HepG2 (cell line): ENCODE measurements around the gene PAFAH1B2. TPM values are rescaled to one million over a fixed set of nuclear protein-coding genes. Genes with fewer than 3 reads are reported as not detected.

Experiments
- ATAC-seq: fragments of 200-7000 bp; cut with Tn5 transposase; 3 replicates; pipeline ENCODE4 v1.9.1; 2020; ENCODE audit warnings: mild to moderate bottlenecking, moderate library complexity
- BruUV-seq: library from RNA; stranded (reverse); fragments of 400-500 nt; replicated peaks from 2 replicates; lab custom pipeline; 2021; lab: Mats Ljungman, UMichigan
- CTCF ChIA-PET: fragments of 300-600 bp; formaldehyde crosslinking; extraction: SDS; loops from one replicate; lab custom pipeline; 2021; ENCODE audit warnings: low total read pairs, inconsistent platforms, low intra/inter-chr PET ratio; lab: Yijun Ruan, JAX
- POLR2A ChIA-PET: fragments of 350-600 bp; sonication (Branson Sonifier 250); formaldehyde crosslinking; loops from one replicate; lab custom pipeline; 2020; ENCODE audit warnings: antibody characterized with exemption, inconsistent platforms; lab: Yijun Ruan, JAX
- DNase-seq: peaks from one replicate; pipeline ENCODE4 v3.0.0-alpha.2; 2015; ENCODE audit warnings: low spot score
- FAIRE-seq: peaks from 3 replicates; lab custom pipeline; 2011; peaks lifted over from hg19 to GRCh38; lab: Jason Lieb, UNC
- H2AFZ ChIP-seq: one replicate; pipeline ENCODE4 v1.6.1; 2011; ENCODE audit warnings: low read length, inconsistent platforms
- H3K27ac ChIP-seq: fragments of 300-600 bp; 3 replicates; pipeline ENCODE4 v1.8.0; 2011; ENCODE audit warnings: mixed run types, mild to moderate bottlenecking, mixed read lengths, low read length, inconsistent platforms; ENCODE audit not compliant: insufficient read depth; ENCODE audit errors: extremely low read length
- H3K27me3 ChIP-seq, 2 experiments: fragments of 200-600 bp in 1 of 2; 2 replicates in 1 of 2; 3 replicates in 1 of 2; pipeline versions ENCODE4 v1.6.0 to v1.8.0; 2011; ENCODE audit warnings: low read length in 2 of 2, mild to moderate bottlenecking in 2 of 2, moderate library complexity in 2 of 2, inconsistent platforms in 1 of 2; ENCODE audit not compliant: insufficient read depth in 2 of 2, control insufficient read depth in 1 of 2
- H3K36me3 ChIP-seq, 2 experiments: fragments of 200-600 bp in 1 of 2; replicated peaks in 1 of 2; 2 replicates in 1 of 2; 3 replicates in 1 of 2; pipeline versions ENCODE4 v1.5.1 to v1.8.0; 2011; ENCODE audit warnings: low read length in 2 of 2, inconsistent platforms in 1 of 2; ENCODE audit not compliant: insufficient read depth in 2 of 2, control insufficient read depth in 1 of 2
- H3K4me1 ChIP-seq: 2 replicates; pipeline ENCODE4 v1.5.1; 2012; ENCODE audit warnings: low read length, inconsistent platforms; ENCODE audit not compliant: insufficient read depth
- H3K4me2 ChIP-seq: 2 replicates; pipeline ENCODE4 v1.6.0; 2011; ENCODE audit warnings: low read depth, low read length, inconsistent platforms
- H3K4me3 ChIP-seq, 3 experiments: fragments of 200-600 bp in 1 of 3; sonication (generic), shearing (Covaris generic) in 1 of 3; replicated peaks in 1 of 3; 2 replicates each; pipeline ENCODE4 v1.5.1; 2011 to 2016; ENCODE audit warnings: low read length in 3 of 3, inconsistent platforms in 2 of 3, low read depth in 2 of 3, mild to moderate bottlenecking in 2 of 3, control low read depth in 1 of 3, mixed read lengths in 1 of 3; ENCODE audit not compliant: insufficient read depth in 1 of 3
- H3K79me2 ChIP-seq: one replicate; pipeline ENCODE4 v1.6.1; 2011; ENCODE audit warnings: low read length, inconsistent platforms; ENCODE audit not compliant: insufficient read depth
- H3K9ac ChIP-seq: 2 replicates; pipeline ENCODE4 v1.6.0; 2011; ENCODE audit warnings: mild to moderate bottlenecking, low read depth, low read length, inconsistent platforms; ENCODE audit not compliant: insufficient read depth
- H3K9me3 ChIP-seq: 2 replicates; pipeline ENCODE4 v1.5.1; 2012; ENCODE audit warnings: mild to moderate bottlenecking, low read length
- H4K20me1 ChIP-seq: 2 replicates; pipeline ENCODE4 v1.6.0; 2011; ENCODE audit warnings: inconsistent platforms, mild to moderate bottlenecking, low read length, moderate library complexity; ENCODE audit not compliant: insufficient read depth
- REL ChIP-seq: sonication (generic); formaldehyde crosslinking; conservative IDR thresholded peaks from 2 replicates; pipeline ENCODE4 v1.8.0; 2022; ENCODE audit warnings: mild to moderate bottlenecking, missing genetic modification reagents, moderate library complexity
- RFX5 ChIP-seq: IDR thresholded peaks from 2 replicates; pipeline ENCODE4 v1.6.1; 2011; ENCODE audit warnings: low read depth, low read length, improper control_type of control experiment
- TRIM24 ChIP-seq: sonication (generic); formaldehyde crosslinking; IDR thresholded peaks from 2 replicates; pipeline ENCODE4 v1.8.0; 2022; ENCODE audit warnings: mild to moderate bottlenecking, missing genetic modification reagents
- ZNF577 ChIP-seq: sonication (generic); formaldehyde crosslinking; IDR thresholded peaks from 2 replicates; pipeline ENCODE4 v1.4.0; 2020; ENCODE audit warnings: mild to moderate bottlenecking, low read depth, missing genetic modification reagents, borderline replicate concordance
- ZNF841 ChIP-seq: sonication (generic); formaldehyde crosslinking; IDR thresholded peaks from 2 replicates; pipeline ENCODE4 v1.8.1; 2023; ENCODE audit warnings: missing genetic modification reagents, borderline replicate concordance
- WGBS: methylation state at CpG from one replicate; pipeline ENCODE4 v1.1.6; 2017; ENCODE audit warnings: low lambda C conversion rate; 5-methylcytosine and 5-hydroxymethylcytosine counted together
- in situ Hi-C: cut with HindIII; loops from 2 replicates; pipeline ENCODE4 v1.10.0; 2017; ENCODE audit warnings: low pct_unique_long_range_greater_than_20kb; ENCODE audit not compliant: extremely low pct_ligation_motif_present
- intact Hi-C: fragments of 100-400 bp; cut with micrococcal nuclease; formaldehyde crosslinking; loops from one replicate; pipeline ENCODE4 v1.10.0; 2022; ENCODE audit not compliant: unreplicated experiment
- polyA plus RNA-seq, 8 experiments: library from polyadenylated mRNA; depleted of rRNA in 3 of 8; stranded (reverse) in 7 of 8; unstranded in 1 of 8; fragments of >200 nt; fragmentation: Illumina TruSeq in 4 of 8; extraction: Trizol in 4 of 8; gene quantifications; 2 replicates each; pipeline versions ENCODE4 v1.2.1 to v1.2.3, GENCODE V29; 2011 to 2016; ENCODE audit warnings: low read depth in 4 of 8, missing spikeins in 1 of 8, mixed read lengths in 1 of 8; ENCODE audit not compliant: insufficient read depth in 1 of 8
- total RNA-seq, 5 experiments: library from RNA; depleted of rRNA; stranded (reverse); fragments of >200 nt; fragmentation: Illumina TruSeq; extraction: Trizol; gene quantifications; 2 replicates each; pipeline ENCODE4 v1.2.3, GENCODE V29; 2016; ENCODE audit warnings: low read depth in 1 of 5
- TF ChIP-seq, protein P1 (sequence below): sonication (generic); formaldehyde crosslinking; IDR thresholded peaks from 2 replicates; pipeline ENCODE4 v1.4.0; 2020; ENCODE audit warnings: mild to moderate bottlenecking, missing genetic modification reagents
- TF ChIP-seq, protein P2 (sequence below): sonication (generic); formaldehyde crosslinking; IDR thresholded peaks from 2 replicates; pipeline ENCODE4 v1.4.0; 2020; ENCODE audit warnings: missing genetic modification reagents, mild to moderate bottlenecking, borderline replicate concordance

The PAFAH1B2 gene
- total and polyA plus RNA-seq, 2 of the 13 experiments (the other 11 are each of a cell fraction or from before 2014, with no cell fraction given), result 28.8 to 104 TPM

DNA sequence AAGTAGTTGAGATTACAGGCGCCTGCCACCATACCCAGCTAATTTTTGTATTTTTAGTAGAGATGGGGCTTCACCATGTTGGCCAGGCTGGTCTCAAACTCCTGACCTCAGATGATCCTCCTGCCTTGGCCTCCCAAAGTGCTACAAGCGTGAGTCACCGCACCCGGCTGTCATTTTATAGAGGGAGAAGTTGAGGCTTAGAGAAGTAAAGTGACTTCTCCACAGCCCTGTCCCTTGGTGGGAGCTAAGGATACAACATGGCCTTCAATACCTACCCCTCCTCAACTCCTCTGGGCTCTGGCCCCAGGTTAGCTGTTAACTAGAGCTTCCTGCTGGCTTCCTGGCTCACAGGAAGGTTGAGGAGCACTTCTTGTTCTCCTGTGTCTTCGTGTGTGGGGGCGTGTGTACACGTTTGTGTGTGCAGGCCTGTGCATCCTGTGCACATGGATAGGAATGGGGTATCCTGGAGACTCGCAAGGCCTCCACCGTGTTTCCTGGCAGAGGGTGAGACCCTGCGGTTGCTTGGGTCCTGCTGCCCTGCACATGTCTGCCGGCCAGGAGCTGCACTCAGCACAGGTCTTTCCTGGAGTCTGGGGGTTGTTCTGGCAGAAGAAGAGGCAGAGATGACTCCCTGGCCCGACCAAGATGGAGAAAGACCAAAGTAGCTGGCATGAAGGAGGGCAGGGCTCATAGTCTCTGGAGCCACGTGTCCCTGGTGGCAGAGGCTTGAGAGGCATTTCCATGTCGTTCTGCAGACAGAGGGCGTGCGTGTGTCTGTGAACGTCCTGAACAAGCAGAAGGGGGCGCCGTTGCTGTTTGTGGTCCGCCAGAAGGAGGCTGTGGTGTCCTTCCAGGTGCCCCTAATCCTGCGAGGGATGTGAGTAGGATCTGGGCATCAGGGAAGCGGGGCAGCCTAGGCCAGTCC, 36.8 kb downstream of the PAFAH1B2 start (continued):
- TF ChIP-seq, protein P1, sequence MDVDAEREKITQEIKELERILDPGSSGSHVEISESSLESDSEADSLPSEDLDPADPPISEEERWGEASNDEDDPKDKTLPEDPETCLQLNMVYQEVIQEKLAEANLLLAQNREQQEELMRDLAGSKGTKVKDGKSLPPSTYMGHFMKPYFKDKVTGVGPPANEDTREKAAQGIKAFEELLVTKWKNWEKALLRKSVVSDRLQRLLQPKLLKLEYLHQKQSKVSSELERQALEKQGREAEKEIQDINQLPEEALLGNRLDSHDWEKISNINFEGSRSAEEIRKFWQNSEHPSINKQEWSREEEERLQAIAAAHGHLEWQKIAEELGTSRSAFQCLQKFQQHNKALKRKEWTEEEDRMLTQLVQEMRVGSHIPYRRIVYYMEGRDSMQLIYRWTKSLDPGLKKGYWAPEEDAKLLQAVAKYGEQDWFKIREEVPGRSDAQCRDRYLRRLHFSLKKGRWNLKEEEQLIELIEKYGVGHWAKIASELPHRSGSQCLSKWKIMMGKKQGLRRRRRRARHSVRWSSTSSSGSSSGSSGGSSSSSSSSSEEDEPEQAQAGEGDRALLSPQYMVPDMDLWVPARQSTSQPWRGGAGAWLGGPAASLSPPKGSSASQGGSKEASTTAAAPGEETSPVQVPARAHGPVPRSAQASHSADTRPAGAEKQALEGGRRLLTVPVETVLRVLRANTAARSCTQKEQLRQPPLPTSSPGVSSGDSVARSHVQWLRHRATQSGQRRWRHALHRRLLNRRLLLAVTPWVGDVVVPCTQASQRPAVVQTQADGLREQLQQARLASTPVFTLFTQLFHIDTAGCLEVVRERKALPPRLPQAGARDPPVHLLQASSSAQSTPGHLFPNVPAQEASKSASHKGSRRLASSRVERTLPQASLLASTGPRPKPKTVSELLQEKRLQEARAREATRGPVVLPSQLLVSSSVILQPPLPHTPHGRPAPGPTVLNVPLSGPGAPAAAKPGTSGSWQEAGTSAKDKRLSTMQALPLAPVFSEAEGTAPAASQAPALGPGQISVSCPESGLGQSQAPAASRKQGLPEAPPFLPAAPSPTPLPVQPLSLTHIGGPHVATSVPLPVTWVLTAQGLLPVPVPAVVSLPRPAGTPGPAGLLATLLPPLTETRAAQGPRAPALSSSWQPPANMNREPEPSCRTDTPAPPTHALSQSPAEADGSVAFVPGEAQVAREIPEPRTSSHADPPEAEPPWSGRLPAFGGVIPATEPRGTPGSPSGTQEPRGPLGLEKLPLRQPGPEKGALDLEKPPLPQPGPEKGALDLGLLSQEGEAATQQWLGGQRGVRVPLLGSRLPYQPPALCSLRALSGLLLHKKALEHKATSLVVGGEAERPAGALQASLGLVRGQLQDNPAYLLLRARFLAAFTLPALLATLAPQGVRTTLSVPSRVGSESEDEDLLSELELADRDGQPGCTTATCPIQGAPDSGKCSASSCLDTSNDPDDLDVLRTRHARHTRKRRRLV, result no peak
- no peak for TF ChIP-seq ZNF577

DNA sequence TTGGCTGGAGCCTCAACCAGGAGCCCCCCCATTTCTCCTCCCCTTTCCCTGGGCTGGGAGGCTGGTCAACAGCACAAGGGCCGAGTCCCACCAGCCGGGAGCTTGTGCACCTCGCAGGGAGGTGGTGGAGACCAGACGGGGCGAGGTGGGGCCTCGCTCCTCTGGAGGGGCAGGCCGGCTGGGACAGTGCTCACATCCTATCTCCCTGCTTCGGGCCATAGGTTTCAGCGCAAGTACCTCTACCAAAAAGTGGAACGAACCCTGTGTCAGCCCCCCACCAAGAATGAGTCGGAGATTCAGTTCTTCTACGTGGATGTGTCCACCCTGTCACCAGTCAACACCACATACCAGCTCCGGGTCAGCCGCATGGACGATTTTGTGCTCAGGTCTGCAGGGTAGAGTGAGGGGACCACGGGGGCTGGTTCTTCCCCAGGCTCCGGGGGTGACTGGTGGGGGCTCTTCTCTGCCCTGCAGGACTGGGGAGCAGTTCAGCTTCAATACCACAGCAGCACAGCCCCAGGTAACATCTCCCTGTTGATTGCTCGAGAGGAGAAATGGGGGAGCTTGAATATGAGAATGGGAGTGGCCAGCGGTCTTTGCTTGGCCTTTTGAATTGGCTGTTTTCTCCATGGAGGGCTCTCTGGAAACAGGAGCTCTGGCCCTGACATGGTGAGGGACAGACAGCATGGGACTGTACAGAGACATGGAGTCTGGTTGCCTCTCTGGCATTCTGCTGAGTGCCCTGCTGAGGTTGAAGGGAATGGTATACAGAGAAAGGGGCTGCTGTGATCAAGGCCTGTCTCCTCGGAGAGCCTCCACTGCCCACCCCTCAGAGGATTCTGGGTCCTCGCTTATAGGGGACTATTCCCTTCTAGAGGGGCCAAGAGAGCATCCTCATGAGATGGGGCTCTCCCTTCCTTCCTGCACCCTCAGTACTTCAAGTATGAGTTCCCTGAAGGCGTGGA, 37.8 kb downstream of the PAFAH1B2 start:
- in situ Hi-C loops (loop anchor here (5.0 kb wide), 1 partner anchor 40 kb away; no protein-coding TSS in a partner anchor), intact Hi-C loops (loop anchor here (1.0 kb wide), 1 partner anchor 44 kb away; no protein-coding TSS in a partner anchor)
- DNase-seq (no peak), FAIRE-seq (no peak), ATAC-seq (no peak)
- Histone ChIP-seq H3K79me2 (peaks cover 6% of the 10 kb centered on the region), H3K27ac (no peak overlapping the region), H3K4me2 (no peak overlapping the region; the same call in 1 of the 2 replicates), H4K20me1 (no peaks in the 10 kb centered on the region; the same call in 1 of the 2 replicates), H3K4me3 (no peak overlapping the region), H3K9me3 (no peaks in the 10 kb centered on the region), H3K9ac (no peak overlapping the region), H3K36me3 (peaks cover 3 to 12% of the 10 kb centered on the region in 2 experiments; a peak in 4 of 5 replicates), H3K27me3 (no peaks in the 10 kb centered on the region; a peak in 1 of 5 replicates), H2AFZ (no peak overlapping the region), H3K4me1 (peaks cover 41% of the 10 kb centered on the region)
- no TSS peak for BruUV-seq
- CTCF ChIA-PET, result interaction anchor here (1.3 to 1.9 kb wide), 3 partner anchors 45 to 50 kb away, joined by 3 to 32 read pairs (median 7); partner anchors contain the start of genes PCSK7 and RNF214
- WGBS, result 97% methylated on average over 13 of the region's 22 CpGs
- POLR2A ChIA-PET, result interaction anchor here (1.5 kb wide), 1 partner anchor 37 kb away, joined by 5 read pairs; the partner anchor contains the start of gene PAFAH1B2
- TF ChIP-seq RFX5 (no peak), ZNF841 (CRISPR knock-in tag) (no peak), REL (CRISPR knock-in tag) (no peak), TRIM24 (CRISPR knock-in tag) (no peak)
- TF ChIP-seq, protein P2, sequence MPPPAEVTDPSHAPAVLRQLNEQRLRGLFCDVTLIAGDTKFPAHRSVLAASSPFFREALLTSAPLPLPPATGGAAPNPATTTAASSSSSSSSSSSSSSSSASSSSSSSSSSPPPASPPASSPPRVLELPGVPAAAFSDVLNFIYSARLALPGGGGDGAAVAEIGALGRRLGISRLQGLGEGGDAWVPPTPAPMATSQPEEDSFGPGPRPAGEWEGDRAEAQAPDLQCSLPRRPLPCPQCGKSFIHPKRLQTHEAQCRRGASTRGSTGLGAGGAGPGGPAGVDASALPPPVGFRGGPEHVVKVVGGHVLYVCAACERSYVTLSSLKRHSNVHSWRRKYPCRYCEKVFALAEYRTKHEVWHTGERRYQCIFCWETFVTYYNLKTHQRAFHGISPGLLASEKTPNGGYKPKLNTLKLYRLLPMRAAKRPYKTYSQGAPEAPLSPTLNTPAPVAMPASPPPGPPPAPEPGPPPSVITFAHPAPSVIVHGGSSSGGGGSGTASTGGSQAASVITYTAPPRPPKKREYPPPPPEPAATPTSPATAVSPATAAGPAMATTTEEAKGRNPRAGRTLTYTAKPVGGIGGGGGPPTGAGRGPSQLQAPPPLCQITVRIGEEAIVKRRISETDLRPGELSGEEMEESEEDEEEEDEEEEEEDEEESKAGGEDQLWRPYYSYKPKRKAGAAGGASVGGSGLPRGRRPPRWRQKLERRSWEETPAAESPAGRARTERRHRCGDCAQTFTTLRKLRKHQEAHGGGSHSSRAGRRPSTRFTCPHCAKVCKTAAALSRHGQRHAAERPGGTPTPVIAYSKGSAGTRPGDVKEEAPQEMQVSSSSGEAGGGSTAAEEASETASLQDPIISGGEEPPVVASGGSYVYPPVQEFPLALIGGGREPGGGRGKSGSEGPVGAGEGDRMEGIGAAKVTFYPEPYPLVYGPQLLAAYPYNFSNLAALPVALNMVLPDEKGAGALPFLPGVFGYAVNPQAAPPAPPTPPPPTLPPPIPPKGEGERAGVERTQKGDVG, result 0 out of 2 replicates have a peak, but pooled peaks have one; percentile 8
